ENCODE results near the gene WSB1. TPM values are rescaled to one million over a fixed set of nuclear protein-coding genes. Genes with fewer than 3 reads are reported as not detected.

WSB1 gene
- total and polyA plus RNA-seq, 2 experiments from 2014 or later = 161 to 214 TPM

DNA sequence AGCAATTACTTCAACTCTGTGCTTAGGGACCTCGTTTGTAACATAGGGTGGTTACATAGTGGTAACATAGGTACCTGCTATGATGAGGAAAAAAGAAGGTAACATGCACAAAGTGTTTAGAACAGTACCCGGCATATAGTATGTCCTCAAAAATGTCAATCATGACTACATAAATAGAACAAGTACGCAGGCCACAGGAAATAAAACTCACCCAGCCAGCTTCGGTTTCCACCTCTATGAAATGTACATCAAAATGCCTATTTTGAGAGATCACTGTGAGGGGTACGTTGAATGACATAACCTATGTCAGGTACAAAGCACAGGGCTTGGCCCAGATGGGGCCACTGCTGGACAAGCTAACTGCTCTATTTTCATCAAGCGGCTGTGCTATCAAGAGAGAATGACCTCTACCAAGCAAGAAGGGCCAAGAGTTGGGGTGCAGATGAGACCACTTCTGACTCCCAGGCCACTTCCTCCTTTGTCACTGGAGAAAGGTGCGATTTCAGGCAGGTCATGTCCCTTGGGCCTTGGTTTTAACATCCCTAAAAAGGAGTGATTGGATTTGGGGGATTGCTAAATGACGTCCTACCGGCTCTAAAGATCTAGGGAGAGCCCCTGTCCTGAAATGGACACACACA is 45.4 kb downstream of the WSB1 start:
- Histone ChIP-seq H3K36me3 (replicated peaks; ENCODE audit: insufficient read depth, low read depth) (no peaks in the 10 kb centered on the region), H2AFZ (no peak overlapping the region), H3K4me2 (no peak overlapping the region), H3K4me3 (no peak overlapping the region), H3K79me2 (no peaks in the 10 kb centered on the region), H3K4me1 (ENCODE audit: insufficient read depth) (peaks cover 14% of the 10 kb centered on the region), H3K27me3 (no peaks in the 10 kb centered on the region), H3K9me2 (replicated peaks; ENCODE audit: insufficient read depth) (no peaks in the 10 kb centered on the region), H3K9me3 (ENCODE audit: low read depth) (no peaks in the 10 kb centered on the region), H4K20me1 (ENCODE audit: insufficient read depth, poor library complexity, severe bottlenecking) (no peaks in the 10 kb centered on the region), H3K27ac (no peak overlapping the region)
- no peak for TF ChIP-seq EZH2 (IDR thresholded peaks at IDR 0.05; ENCODE audit: borderline replicate concordance)
- no peak for TF ChIP-seq CTCF (IDR thresholded peaks at IDR 0.05; ENCODE audit: poor library complexity)
- TF ChIP-seq EZH2phosphoT487 (IDR thresholded peaks at IDR 0.05; ENCODE audit: low read depth, severe bottlenecking, unreplicated experiment) = no peak
- no peak for DNase-seq (ENCODE audit: low spot score)
- 93% methylated on average over 9 of the region's 9 CpGs for WGBS (ENCODE audit: low lambda C conversion rate, missing lambda C conversion rate)

DNA sequence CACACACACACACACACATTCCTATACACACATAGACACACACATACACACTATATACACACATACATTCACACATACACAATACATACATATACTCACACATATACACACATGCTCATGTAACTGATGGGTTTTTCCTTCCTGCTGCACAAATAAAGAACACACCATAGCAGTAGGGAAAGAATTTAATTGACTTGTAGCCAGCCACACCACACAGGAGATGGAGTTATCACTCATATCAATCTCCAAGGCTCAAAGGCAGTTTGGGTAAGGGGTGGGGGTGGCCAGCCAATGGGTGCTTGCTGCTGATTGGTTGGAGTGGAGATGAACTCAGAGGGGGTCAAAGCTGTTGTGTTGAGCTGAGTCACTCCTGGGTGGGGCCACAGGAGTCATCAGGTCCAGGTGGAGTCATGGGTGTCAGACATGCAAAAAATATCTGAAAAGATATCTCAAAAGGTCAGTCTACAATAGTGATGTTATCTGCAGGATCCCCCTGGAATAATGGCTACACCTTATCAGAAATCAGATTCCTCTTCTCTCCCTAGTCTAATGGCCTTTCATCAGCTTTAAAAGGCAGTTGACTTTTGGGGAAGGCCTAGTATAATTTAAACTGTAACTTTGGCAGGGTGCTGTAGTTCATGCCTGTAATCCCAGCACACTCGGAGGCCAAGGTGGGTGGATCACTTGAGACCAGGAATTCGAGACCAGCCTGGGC is 46.1 kb downstream of the WSB1 start:
- no peaks in the 10 kb centered on the region for H3K9me2 ChIP-seq (replicated peaks; ENCODE audit: insufficient read depth)
- no peaks in the 10 kb centered on the region for H3K9me3 ChIP-seq (ENCODE audit: low read depth)
- WGBS (ENCODE audit: low lambda C conversion rate, missing lambda C conversion rate) = 78% methylated on average over 2 of the region's 2 CpGs
- H2AFZ ChIP-seq = no peak overlapping the region
- no peak overlapping the region for H3K4me3 ChIP-seq
- no peak for DNase-seq (ENCODE audit: low spot score)
- H3K36me3 ChIP-seq (replicated peaks; ENCODE audit: insufficient read depth, low read depth) = no peaks in the 10 kb centered on the region
- H3K79me2 ChIP-seq = no peaks in the 10 kb centered on the region
- no peaks in the 10 kb centered on the region for H4K20me1 ChIP-seq (ENCODE audit: insufficient read depth, poor library complexity, severe bottlenecking)
- H3K4me1 ChIP-seq (ENCODE audit: insufficient read depth) = peaks cover 21% of the 10 kb centered on the region
- no peak overlapping the region for H3K4me2 ChIP-seq
- TF ChIP-seq EZH2phosphoT487 (IDR thresholded peaks at IDR 0.05; ENCODE audit: low read depth, severe bottlenecking, unreplicated experiment) (no peak), CTCF (IDR thresholded peaks at IDR 0.05; ENCODE audit: poor library complexity) (no peak), EZH2 (IDR thresholded peaks at IDR 0.05; ENCODE audit: borderline replicate concordance) (no peak)
- H3K27me3 ChIP-seq = no peaks in the 10 kb centered on the region
- no peak overlapping the region for H3K27ac ChIP-seq

GRCh38 chr17:27340575-27340974 is 46.7 kb downstream of the WSB1 start:
- WGBS (ENCODE audit: low lambda C conversion rate, missing lambda C conversion rate) = 95% methylated on average over 7 of the region's 7 CpGs
- Histone ChIP-seq H3K27me3 (no peaks in the 10 kb centered on the region), H3K79me2 (no peaks in the 10 kb centered on the region), H3K9me2 (replicated peaks; ENCODE audit: insufficient read depth) (no peaks in the 10 kb centered on the region), H4K20me1 (ENCODE audit: insufficient read depth, poor library complexity, severe bottlenecking) (no peaks in the 10 kb centered on the region), H3K27ac (no peak overlapping the region), H2AFZ (no peak overlapping the region), H3K4me3 (no peak overlapping the region), H3K4me2 (no peak overlapping the region), H3K36me3 (replicated peaks; ENCODE audit: insufficient read depth, low read depth) (no peaks in the 10 kb centered on the region), H3K9me3 (ENCODE audit: low read depth) (no peaks in the 10 kb centered on the region), H3K4me1 (ENCODE audit: insufficient read depth) (peaks cover 22% of the 10 kb centered on the region)
- TF ChIP-seq EZH2phosphoT487 (IDR thresholded peaks at IDR 0.05; ENCODE audit: low read depth, severe bottlenecking, unreplicated experiment) (no peak), EZH2 (IDR thresholded peaks at IDR 0.05; ENCODE audit: borderline replicate concordance) (no peak), CTCF (IDR thresholded peaks at IDR 0.05; ENCODE audit: poor library complexity) (no peak)
- no peak for DNase-seq (ENCODE audit: low spot score)
